ENCODE data around the gene CFAP161.
"Not testable (repeated sequence)": the region's sequence is repeated elsewhere in the genome, so short reads cannot be mapped to it uniquely, and the experiment has no call there.

CFAP161 gene

GRCh38 chr15:81126892-81127291 is 7.2 kb upstream of the CFAP161 start:
- H3K9me3 Mint-ChIP-seq, result peaks cover 47% of the 10 kb centered on the region
- no peaks in the 10 kb centered on the region for H3K4me1 Mint-ChIP-seq
- H3K27ac Mint-ChIP-seq, result no peak overlapping the region
- H3K36me3 Mint-ChIP-seq (ENCODE audit: low read depth), result peaks cover 7% of the 10 kb centered on the region
- no peak overlapping the region for H3K4me3 Mint-ChIP-seq
- no peak for DNase-seq
- TF ChIP-seq, protein P1, sequence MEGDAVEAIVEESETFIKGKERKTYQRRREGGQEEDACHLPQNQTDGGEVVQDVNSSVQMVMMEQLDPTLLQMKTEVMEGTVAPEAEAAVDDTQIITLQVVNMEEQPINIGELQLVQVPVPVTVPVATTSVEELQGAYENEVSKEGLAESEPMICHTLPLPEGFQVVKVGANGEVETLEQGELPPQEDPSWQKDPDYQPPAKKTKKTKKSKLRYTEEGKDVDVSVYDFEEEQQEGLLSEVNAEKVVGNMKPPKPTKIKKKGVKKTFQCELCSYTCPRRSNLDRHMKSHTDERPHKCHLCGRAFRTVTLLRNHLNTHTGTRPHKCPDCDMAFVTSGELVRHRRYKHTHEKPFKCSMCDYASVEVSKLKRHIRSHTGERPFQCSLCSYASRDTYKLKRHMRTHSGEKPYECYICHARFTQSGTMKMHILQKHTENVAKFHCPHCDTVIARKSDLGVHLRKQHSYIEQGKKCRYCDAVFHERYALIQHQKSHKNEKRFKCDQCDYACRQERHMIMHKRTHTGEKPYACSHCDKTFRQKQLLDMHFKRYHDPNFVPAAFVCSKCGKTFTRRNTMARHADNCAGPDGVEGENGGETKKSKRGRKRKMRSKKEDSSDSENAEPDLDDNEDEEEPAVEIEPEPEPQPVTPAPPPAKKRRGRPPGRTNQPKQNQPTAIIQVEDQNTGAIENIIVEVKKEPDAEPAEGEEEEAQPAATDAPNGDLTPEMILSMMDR (IDR thresholded peaks at IDR 0.05), result no peak
- H3K27me3 Mint-ChIP-seq (ENCODE audit: low read depth, poor library complexity), result peaks cover 37% of the 10 kb centered on the region

DNA sequence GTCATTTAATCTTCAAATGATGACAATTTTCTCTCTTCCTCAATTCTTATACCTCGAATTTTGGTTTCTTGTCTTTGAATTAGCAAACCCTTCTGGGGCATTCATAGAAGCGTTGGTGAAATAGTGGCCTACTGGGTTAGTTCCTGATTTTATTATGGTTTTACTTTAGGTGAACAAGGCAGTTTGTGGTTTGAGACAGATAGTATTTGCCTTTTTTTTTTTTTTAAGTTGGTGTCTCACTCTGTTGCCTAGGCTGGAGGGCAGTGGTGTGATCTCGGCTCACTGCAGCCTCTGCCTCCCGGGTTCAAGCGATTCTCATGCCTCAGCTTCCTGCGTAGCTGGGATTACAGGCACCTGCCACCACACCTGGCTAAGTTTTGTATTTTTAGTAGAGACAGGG is 7.4 kb downstream of the CFAP161 start:
- not testable (repeated sequence) for H3K36me3 Mint-ChIP-seq (ENCODE audit: low read depth); H3K9me3 Mint-ChIP-seq; H3K27ac Mint-ChIP-seq; H3K4me3 Mint-ChIP-seq; DNase-seq; H3K4me1 Mint-ChIP-seq
- peaks cover 38% of the 10 kb centered on the region for H3K27me3 Mint-ChIP-seq (ENCODE audit: low read depth, poor library complexity)

DNA sequence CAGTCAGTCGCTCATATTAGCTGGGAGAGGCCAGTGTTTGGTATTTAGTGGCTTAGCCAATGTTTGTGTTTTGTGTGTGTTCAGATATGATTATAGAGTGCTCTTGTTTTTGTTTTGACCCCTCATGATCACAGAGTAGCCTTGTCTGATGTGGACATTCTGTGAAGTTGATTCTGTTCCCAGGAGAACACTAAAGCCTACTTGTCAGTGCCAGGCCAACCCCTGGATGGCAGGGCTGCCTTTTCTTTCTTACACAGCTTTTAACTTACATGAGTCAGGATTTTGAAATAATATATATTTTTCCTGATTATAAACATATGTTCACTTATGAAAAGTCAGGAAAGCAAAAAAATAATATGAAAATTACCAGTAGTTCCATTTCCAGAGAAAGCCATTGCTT is 11.9 kb downstream of the CFAP161 start:
- TF ChIP-seq, protein P1 (IDR thresholded peaks at IDR 0.05), result no peak
- Mint-ChIP-seq H3K4me1 (no peaks in the 10 kb centered on the region), H3K4me3 (no peak overlapping the region), H3K27me3 (ENCODE audit: low read depth, poor library complexity) (peaks cover 11% of the 10 kb centered on the region), H3K27ac (no peak overlapping the region), H3K9me3 (no peaks in the 10 kb centered on the region), H3K36me3 (ENCODE audit: low read depth) (no peaks in the 10 kb centered on the region)
- DNase-seq, result no peak

GRCh38 chr15:81146466-81146865 is 12.4 kb downstream of the CFAP161 start:
- H3K4me1 Mint-ChIP-seq, result no peaks in the 10 kb centered on the region
- no peaks in the 10 kb centered on the region for H3K36me3 Mint-ChIP-seq (ENCODE audit: low read depth)
- no peak overlapping the region for H3K4me3 Mint-ChIP-seq
- no peaks in the 10 kb centered on the region for H3K9me3 Mint-ChIP-seq
- DNase-seq, result no peak
- TF ChIP-seq, protein P1 (IDR thresholded peaks at IDR 0.05), result no peak
- peaks cover 15% of the 10 kb centered on the region for H3K27me3 Mint-ChIP-seq (ENCODE audit: low read depth, poor library complexity)
- H3K27ac Mint-ChIP-seq, result no peak overlapping the region

DNA sequence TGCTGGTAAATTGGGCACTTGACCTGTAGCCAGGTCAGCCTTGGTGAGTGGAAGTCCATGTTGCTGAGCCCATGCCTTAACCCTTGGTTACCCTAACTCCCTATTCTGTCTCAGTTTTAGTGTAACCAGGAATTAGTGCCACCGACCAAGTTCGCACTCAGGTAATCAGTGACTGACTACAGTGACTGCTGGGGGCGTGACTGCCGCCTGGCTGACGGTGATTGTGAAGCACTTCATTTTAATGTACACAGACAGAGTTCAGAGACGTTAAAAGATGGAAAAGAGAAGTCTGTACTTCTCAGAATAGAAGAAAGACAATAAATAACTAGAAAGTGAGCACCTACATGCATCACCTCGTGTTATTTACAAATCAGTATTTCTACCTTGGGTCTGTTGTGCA is 17.3 kb downstream of the CFAP161 start:
- TF ChIP-seq, protein P1 (IDR thresholded peaks at IDR 0.05), result no peak
- Mint-ChIP-seq H3K9me3 (no peaks in the 10 kb centered on the region), H3K27ac (no peak overlapping the region), H3K36me3 (ENCODE audit: low read depth) (no peaks in the 10 kb centered on the region), H3K4me1 (peaks cover 6% of the 10 kb centered on the region), H3K4me3 (no peak overlapping the region), H3K27me3 (ENCODE audit: low read depth, poor library complexity) (peaks cover 15% of the 10 kb centered on the region)
- DNase-seq, result no peak

GRCh38 chr15:81152339-81152738 is 18.3 kb downstream of the CFAP161 start:
- H3K36me3 Mint-ChIP-seq (ENCODE audit: low read depth), result no peaks in the 10 kb centered on the region
- TF ChIP-seq, protein P1 (IDR thresholded peaks at IDR 0.05), result no peak

More at GRCh38 chr15:81152339-81152738, 18.3 kb downstream of the CFAP161 start:
- no peak for DNase-seq
- Mint-ChIP-seq H3K27ac (no peak overlapping the region), H3K9me3 (no peaks in the 10 kb centered on the region), H3K27me3 (ENCODE audit: low read depth, poor library complexity) (peaks cover 21% of the 10 kb centered on the region), H3K4me3 (no peak overlapping the region), H3K4me1 (peaks cover 6% of the 10 kb centered on the region)
